Neural cell (in vitro differentiated cells): Measurements from ENCODE around the gene NAB2. TPM values are rescaled to one million over a fixed set of nuclear protein-coding genes. Genes with fewer than 3 reads are reported as not detected.

Experiments
- H2AFZ ChIP-seq: fragments of 200-600, 300-800 bp; sonication (generic), shearing (Covaris generic); 2 replicates; pipeline ENCODE4 v1.6.0; 2014; ENCODE audit warnings: low read depth, mild to moderate bottlenecking, antibody characterized with exemption, low read length, moderate library complexity
- H3F3A ChIP-seq: fragments of 200-600 bp; shearing (Covaris generic); 2 replicates; pipeline ENCODE4 v1.6.1; 2016; ENCODE audit warnings: mild to moderate bottlenecking, moderate library complexity, mixed read lengths, antibody characterized with exemption, low read length; ENCODE audit not compliant: insufficient read depth, poor library complexity, severe bottlenecking
- H3K27ac ChIP-seq: fragments of 200-600, 300-800 bp; sonication (generic), shearing (Covaris generic); 2 replicates; pipeline ENCODE4 v1.5.1; 2014; ENCODE audit warnings: mild to moderate bottlenecking, low read length, moderate library complexity
- H3K27me3 ChIP-seq: fragments of 300-800, 200-600 bp; sonication (generic), shearing (Covaris generic); 2 replicates; pipeline ENCODE4 v1.6.0; 2014; ENCODE audit warnings: mild to moderate bottlenecking, low read depth, low read length, moderate library complexity; ENCODE audit not compliant: insufficient read depth
- H3K36me3 ChIP-seq: fragments of 300-800, 200-600 bp; sonication (generic), shearing (Covaris generic); 2 replicates; pipeline ENCODE4 v1.5.1; 2014; ENCODE audit warnings: mild to moderate bottlenecking, antibody characterized with exemption, low read length, moderate library complexity; ENCODE audit not compliant: insufficient read depth
- H3K4me2 ChIP-seq: fragments of 300-800, 200-600 bp; sonication (generic), shearing (Covaris generic); 2 replicates; pipeline ENCODE4 v1.6.0; 2014; ENCODE audit warnings: mild to moderate bottlenecking, low read length
- H3K4me3 ChIP-seq: fragments of 300-800, 200-600 bp; sonication (generic), shearing (Covaris generic); 2 replicates; pipeline ENCODE4 v1.5.1; 2014; ENCODE audit warnings: mild to moderate bottlenecking, low read length, moderate library complexity
- H3K79me2 ChIP-seq: fragments of 200-600 bp; shearing (Covaris generic); replicated peaks from 2 replicates; pipeline ENCODE4 v1.6.0; 2014; ENCODE audit warnings: mild to moderate bottlenecking, low read length, moderate library complexity; ENCODE audit not compliant: insufficient read depth
- H3K9ac ChIP-seq: fragments of 300-800, 200-600 bp; sonication (generic), shearing (Covaris generic); 2 replicates; pipeline ENCODE4 v1.6.1; 2016; ENCODE audit warnings: mild to moderate bottlenecking, low read length, mixed read lengths
- H3K9me2 ChIP-seq: fragments of 200-600 bp; shearing (Covaris generic); 2 replicates; pipeline ENCODE4 v1.6.1; 2016; ENCODE audit warnings: mild to moderate bottlenecking, low read length, mixed read lengths; ENCODE audit not compliant: insufficient read depth
- H3K9me3 ChIP-seq: fragments of 200-600, 300-800 bp; sonication (generic), shearing (Covaris generic); 2 replicates; pipeline ENCODE4 v1.6.1; 2016; ENCODE audit warnings: mild to moderate bottlenecking, mixed run types, low read length, moderate library complexity, mixed read lengths
- H4K20me1 ChIP-seq: fragments of 200-600 bp; shearing (Covaris generic); 2 replicates; pipeline ENCODE4 v1.6.1; 2016; ENCODE audit warnings: mild to moderate bottlenecking, mixed run types; ENCODE audit not compliant: insufficient read depth
- EP300 ChIP-seq: fragments of 450-650 bp; conservative IDR thresholded peaks from 2 replicates; pipeline ENCODE4 v1.6.1; 2014; ENCODE audit warnings: antibody characterized with exemption, mild to moderate bottlenecking, moderate library complexity; ENCODE audit not compliant: poor library complexity, severe bottlenecking
- EZH2 ChIP-seq: fragments of 200-600, 300-800 bp; shearing (Covaris generic), sonication (generic); IDR thresholded peaks from 2 replicates; pipeline ENCODE4 v1.6.1; 2014; ENCODE audit warnings: antibody characterized with exemption, low read length, borderline replicate concordance, mild to moderate bottlenecking; ENCODE audit not compliant: insufficient read depth, poor library complexity, severe bottlenecking
- MXI1 ChIP-seq: fragments of 450-650 bp; conservative IDR thresholded peaks from 2 replicates; pipeline ENCODE4 v1.6.1; 2014; ENCODE audit warnings: antibody characterized with exemption, mild to moderate bottlenecking; ENCODE audit not compliant: poor library complexity, severe bottlenecking
- POLR2AphosphoS5 ChIP-seq: IDR thresholded peaks from 2 replicates; pipeline ENCODE4 v1.6.1; 2012
- RAD21 ChIP-seq: fragments of 450-650 bp; conservative IDR thresholded peaks from 2 replicates; pipeline ENCODE4 v1.6.1; 2014; ENCODE audit warnings: antibody characterized with exemption, mild to moderate bottlenecking, moderate library complexity
- SMC3 ChIP-seq: fragments of 450-650 bp; conservative IDR thresholded peaks from 2 replicates; pipeline ENCODE4 v1.6.1; 2014; ENCODE audit warnings: antibody characterized with exemption, mild to moderate bottlenecking, moderate library complexity; ENCODE audit not compliant: poor library complexity
- TAF1 ChIP-seq: IDR thresholded peaks from 2 replicates; pipeline ENCODE4 v1.6.1; 2012; ENCODE audit warnings: low read depth
- polyA plus RNA-seq: library from polyadenylated mRNA; depleted of rRNA; stranded (reverse); fragments of >200 nt; gene quantifications from 2 replicates; pipeline ENCODE4 v1.2.3, GENCODE V29; 2014
- TF ChIP-seq, protein P1 (sequence below): fragments of 450-650 bp; IDR thresholded peaks from 2 replicates; pipeline ENCODE4 v1.5.1; 2014; ENCODE audit warnings: antibody characterized with exemption, mild to moderate bottlenecking, moderate library complexity; ENCODE audit not compliant: poor library complexity, severe bottlenecking
- TF ChIP-seq, protein P2 (sequence below): IDR thresholded peaks from 2 replicates; pipeline ENCODE4 v1.6.1; 2012; ENCODE audit warnings: borderline replicate concordance

The NAB2 gene
- polyA plus RNA-seq, 1 donor from 2014 or later: 15.6 TPM

DNA sequence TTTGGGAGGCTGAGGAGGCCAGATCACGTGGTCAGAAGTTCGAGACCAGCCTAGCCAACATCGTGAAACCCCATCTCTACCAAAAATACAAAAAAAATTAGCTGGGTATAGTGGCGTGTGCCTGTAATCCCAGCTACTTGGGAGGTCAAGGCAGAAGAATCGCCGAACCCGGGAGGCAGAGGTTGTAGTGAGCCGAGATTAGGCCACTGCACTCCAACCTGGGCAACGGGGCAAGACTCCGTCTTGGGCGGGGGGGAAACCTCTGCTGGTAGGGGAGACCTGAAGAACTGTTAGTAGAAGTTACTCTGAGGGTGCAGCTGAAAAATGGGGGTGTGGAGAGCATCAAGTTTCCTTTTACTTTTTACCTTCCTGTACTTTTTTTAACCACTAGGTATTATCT is 37.1 kb downstream of the NAB2 start (continued):
- TF ChIP-seq TAF1: no peak
- no peak for TF ChIP-seq EZH2
- TF ChIP-seq MXI1: no peak

DNA sequence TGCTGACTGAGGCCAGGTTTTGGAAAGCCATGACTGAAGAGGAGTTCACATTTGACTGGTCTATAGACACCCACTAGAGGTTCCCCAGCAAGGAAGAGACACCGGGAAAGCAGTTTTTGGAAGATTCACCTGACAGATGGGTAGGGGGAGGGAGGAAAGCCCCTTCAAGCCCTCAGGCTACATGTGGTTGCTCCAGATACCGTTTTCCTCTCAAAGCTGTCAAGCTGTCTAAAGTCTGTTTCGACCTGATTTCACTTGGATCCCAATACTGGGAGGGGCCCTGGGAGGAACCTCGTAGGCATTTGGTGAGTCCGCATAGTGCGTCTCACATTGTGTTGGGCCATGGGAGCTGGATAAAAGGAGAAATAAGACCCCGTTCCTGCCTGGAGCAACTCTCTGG is 37.6 kb downstream of the NAB2 start:
- H3K27ac ChIP-seq: no peak overlapping the region
- TF ChIP-seq POLR2AphosphoS5: no peak

DNA sequence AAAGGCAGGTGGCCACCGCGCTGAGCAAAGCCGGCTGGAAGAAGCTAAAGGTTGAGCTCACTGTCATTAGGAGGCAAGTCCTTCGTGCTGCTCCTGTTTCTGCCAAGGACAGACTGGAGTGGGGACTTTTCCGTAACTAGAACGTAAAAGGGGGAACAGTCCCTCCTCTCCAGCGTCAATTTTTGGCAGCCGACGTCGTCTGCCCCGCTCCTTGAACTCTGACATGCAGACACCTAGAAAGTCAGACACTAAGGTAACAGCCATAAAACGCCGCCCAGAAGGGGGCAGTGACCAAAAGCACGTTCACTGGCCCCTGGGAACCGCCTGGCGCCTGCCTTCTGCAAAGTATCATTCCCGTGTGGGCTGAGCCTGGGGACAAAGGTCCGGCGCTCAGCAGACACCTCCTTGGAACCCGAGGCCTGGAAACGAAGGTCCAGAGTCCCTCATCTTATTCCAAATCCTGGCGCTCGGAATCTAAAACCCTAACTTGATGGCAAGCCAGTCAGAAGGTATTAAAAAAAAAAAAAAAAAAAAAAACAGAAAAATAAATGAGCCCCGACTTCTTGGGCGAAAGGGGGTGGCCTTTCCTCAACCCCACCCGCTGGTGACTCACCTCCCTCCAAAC is 38.3 kb downstream of the NAB2 start:
- peak overlapping the region; percentile 96 for H3K9ac ChIP-seq
- H3K27ac ChIP-seq: no peak overlapping the region

More for the DNA sequence above, 37.6 kb downstream of the NAB2 start:
- Histone ChIP-seq H3K9ac (no peak overlapping the region), H3K36me3 (no peaks in the 10 kb centered on the region), H2AFZ (no peak overlapping the region), H3K9me2 (no peaks in the 10 kb centered on the region), H3K4me2 (no peak overlapping the region), H3F3A (no peaks in the 10 kb centered on the region), H3K27me3 (no peaks in the 10 kb centered on the region), H3K4me3 (no peak overlapping the region), H4K20me1 (peaks cover 5% of the 10 kb centered on the region), H3K9me3 (no peaks in the 10 kb centered on the region), H3K79me2 (peaks cover 30% of the 10 kb centered on the region)

DNA sequence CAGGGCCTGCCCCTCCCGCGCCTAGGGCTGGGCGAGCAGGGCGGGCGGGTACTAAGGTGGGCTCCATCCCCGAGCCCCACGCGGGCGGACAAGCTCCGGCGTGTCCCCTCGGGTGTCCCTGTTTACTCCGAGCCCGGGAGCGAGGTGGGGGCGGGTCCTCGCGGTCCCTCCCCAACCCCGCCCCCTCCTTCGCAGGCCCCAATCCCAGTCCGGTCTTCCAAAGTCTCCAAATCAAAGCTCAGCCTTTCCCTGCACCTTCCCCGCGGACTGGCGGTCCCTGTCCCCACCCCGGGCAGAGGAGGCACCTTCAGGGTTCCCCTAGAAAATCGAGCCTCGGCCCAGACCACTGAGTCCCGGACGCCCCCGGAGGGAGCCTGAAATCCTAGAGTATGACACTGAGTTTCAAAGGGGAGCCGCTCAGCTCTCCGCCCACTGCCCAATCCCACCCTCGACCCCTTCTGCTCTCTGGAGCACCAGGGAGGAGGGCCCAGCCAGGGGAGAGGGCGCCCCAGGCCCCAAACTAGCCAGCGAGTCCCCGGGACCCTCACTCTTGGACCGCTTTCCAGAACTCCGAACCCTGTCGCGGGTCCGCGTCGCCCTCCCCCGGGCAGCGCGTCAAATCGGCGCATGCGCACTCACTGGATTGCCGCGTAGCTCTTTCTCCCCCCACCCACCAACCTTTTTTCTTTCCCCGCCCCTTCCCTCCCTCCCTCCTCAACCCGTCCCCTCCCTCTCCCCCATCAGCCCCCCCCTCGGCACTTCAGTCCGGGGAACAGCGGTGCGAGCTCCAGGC is 39.0 kb downstream of the NAB2 start, which contains the start of gene LRP1:
LRP1 (plus strand) TSS at position 758 of the 793 bp plus-strand sequence. CDS start 482 bp downstream, outside the sequence.
- Histone ChIP-seq H3K9ac (peak within 1 kb of the TSS; percentile 96), H3K27me3 (no peaks in the 10 kb centered on the region), H3K27ac (peak within 1 kb of the TSS; percentile 75), H3K9me2 (no peaks in the 10 kb centered on the region), H3K4me2 (peak within 1 kb of the TSS; percentile 95), H3K9me3 (no peaks in the 10 kb centered on the region), H4K20me1 (peaks cover 13% of the 10 kb centered on the region), H3F3A (no peaks in the 10 kb centered on the region), H3K79me2 (peaks cover 39% of the 10 kb centered on the region), H3K4me3 (peak within 1 kb of the TSS; percentile 99), H2AFZ (peak within 1 kb of the TSS; percentile 97), H3K36me3 (no peaks in the 10 kb centered on the region)
- TF ChIP-seq RAD21 (no peak), SMC3 (no peak), EZH2 (no peak), MXI1 (no peak), POLR2AphosphoS5 (peak; percentile 81), TAF1 (peak; percentile 73), EP300 (no peak)
- TF ChIP-seq, protein P1, sequence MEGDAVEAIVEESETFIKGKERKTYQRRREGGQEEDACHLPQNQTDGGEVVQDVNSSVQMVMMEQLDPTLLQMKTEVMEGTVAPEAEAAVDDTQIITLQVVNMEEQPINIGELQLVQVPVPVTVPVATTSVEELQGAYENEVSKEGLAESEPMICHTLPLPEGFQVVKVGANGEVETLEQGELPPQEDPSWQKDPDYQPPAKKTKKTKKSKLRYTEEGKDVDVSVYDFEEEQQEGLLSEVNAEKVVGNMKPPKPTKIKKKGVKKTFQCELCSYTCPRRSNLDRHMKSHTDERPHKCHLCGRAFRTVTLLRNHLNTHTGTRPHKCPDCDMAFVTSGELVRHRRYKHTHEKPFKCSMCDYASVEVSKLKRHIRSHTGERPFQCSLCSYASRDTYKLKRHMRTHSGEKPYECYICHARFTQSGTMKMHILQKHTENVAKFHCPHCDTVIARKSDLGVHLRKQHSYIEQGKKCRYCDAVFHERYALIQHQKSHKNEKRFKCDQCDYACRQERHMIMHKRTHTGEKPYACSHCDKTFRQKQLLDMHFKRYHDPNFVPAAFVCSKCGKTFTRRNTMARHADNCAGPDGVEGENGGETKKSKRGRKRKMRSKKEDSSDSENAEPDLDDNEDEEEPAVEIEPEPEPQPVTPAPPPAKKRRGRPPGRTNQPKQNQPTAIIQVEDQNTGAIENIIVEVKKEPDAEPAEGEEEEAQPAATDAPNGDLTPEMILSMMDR: no peak
- TF ChIP-seq, protein P2, sequence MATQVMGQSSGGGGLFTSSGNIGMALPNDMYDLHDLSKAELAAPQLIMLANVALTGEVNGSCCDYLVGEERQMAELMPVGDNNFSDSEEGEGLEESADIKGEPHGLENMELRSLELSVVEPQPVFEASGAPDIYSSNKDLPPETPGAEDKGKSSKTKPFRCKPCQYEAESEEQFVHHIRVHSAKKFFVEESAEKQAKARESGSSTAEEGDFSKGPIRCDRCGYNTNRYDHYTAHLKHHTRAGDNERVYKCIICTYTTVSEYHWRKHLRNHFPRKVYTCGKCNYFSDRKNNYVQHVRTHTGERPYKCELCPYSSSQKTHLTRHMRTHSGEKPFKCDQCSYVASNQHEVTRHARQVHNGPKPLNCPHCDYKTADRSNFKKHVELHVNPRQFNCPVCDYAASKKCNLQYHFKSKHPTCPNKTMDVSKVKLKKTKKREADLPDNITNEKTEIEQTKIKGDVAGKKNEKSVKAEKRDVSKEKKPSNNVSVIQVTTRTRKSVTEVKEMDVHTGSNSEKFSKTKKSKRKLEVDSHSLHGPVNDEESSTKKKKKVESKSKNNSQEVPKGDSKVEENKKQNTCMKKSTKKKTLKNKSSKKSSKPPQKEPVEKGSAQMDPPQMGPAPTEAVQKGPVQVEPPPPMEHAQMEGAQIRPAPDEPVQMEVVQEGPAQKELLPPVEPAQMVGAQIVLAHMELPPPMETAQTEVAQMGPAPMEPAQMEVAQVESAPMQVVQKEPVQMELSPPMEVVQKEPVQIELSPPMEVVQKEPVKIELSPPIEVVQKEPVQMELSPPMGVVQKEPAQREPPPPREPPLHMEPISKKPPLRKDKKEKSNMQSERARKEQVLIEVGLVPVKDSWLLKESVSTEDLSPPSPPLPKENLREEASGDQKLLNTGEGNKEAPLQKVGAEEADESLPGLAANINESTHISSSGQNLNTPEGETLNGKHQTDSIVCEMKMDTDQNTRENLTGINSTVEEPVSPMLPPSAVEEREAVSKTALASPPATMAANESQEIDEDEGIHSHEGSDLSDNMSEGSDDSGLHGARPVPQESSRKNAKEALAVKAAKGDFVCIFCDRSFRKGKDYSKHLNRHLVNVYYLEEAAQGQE: no peak

More for the DNA sequence above, 38.3 kb downstream of the NAB2 start:
- Histone ChIP-seq H3K4me2 (peak overlapping the region; percentile 76), H3F3A (no peaks in the 10 kb centered on the region), H3K4me3 (peak overlapping the region; percentile 99), H3K79me2 (peaks cover 35% of the 10 kb centered on the region), H2AFZ (no peak overlapping the region), H4K20me1 (peaks cover 7% of the 10 kb centered on the region), H3K27me3 (no peaks in the 10 kb centered on the region), H3K36me3 (no peaks in the 10 kb centered on the region), H3K9me2 (no peaks in the 10 kb centered on the region), H3K9me3 (no peaks in the 10 kb centered on the region)
- TF ChIP-seq, protein P1: peak; percentile 40
- TF ChIP-seq MXI1: no peak
